ENCODE data around the gene PHYKPL.
"Not testable (repeated sequence)": the region's sequence is repeated elsewhere in the genome, so short reads cannot be mapped to it uniquely, and the experiment has no call there.

The PHYKPL gene

DNA sequence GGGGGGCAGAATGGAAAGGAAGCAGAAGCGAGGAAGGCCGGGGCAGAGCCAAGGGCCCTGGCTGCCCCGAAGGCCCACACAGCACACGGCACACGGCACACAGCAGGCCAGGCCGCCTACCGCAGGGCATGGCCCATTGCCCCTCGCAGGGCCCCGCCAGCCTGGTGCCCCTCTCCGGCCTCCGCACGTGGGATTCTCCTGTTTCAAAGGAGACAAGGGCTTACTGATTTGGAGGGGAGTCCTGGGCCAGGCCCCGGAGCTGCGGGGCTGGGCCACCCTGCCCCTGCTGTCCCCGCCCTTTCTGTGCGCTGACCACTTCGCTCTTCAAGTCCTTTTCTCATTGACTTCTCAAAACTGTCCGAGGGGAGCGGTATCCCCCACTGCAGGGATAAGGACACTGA, 7.7 kb upstream of the PHYKPL start:
- no peak for DNase-seq

DNA sequence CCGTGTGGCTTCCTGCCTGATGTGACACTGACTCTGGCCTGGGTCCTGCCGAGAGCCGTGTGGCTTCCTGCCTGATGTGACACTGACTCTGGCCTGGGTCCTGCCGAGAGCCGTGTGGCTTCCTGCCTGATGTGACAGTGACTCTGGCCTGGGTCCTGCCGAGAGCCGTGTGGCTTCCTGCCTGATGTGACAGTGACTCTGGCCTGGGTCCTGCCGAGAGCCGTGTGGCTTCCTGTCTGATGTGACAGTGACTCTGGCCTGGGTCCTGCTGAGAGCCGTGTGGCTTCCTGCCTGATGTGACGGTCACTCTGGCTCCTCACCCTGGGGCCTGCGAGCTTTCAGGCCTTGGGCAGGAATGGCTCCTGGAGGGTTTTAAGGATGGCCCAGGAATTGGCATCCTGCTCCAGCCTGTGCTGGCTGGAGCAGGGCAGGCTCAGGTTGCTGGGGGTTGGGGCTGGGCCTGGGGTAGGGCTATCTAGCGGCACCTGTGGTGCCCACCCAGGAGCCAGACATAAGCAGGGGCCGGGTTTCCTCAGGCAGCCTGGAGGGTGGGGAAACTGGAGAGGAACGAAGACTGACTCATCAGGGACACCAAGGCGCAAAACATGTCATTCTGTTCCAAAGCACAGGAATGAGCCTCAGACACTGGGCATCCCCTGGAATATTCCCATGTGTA, 7.2 kb upstream of the PHYKPL start:
- DNase-seq = not testable (repeated sequence)

DNA sequence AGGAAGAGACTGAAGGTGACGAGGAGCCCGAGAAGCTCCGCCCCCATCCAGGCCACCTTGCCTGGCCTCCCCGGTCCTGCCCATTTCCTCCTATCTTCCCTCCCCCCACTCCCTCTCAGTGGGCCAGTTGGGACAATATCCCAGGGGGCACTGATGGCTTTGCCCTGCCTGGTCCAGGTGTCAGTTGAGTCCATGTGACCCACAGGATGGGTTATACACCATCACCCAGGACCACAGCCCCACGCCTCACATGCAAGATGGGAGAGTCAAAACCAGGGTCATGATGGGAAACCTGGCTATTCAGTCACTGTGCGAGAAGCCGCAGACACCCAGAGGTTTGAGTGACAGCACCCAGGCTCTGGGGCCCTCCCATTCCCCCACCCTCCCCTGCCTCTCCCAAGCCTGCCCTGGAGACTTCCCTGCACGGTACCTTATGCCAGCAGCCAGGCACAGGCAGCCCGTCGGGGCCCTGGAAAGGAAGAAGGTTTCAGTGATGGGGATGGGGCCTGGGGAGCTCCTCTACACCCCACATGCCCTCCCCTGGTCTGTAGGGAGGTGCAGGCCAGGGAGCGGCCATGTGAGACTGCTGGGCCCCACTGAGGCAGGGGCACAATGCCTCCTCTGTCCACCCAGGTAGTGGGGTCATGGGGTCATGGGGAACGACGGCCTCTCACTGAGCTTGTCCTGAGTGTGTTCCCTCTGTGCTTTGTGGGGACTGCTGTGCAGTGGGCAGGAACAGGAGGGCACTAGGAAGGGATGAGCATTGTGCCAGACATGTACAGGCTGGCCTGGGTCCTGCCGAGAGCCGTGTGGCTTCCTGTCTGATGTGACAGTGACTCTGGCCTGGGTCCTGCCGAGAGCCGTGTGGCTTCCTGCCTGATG, 6.3 kb upstream of the PHYKPL start:
- no peak for DNase-seq

DNA sequence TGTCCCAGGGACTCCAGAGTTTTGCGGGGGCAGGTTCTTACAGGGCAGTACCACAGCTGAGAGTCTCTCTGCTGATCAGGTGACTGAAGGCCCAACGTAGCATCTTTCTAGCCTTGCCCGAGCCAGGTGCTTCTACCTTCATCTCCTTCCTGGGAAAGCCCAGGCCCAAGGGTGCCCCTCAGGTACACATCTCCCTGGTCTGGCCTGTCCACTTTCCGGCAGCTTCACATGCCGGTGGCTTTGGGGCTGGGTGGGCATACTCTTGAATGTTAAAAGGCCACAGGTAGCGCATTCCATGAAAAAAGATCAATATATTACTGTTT, 5.7 kb upstream of the PHYKPL start:
- no peak for DNase-seq

DNA sequence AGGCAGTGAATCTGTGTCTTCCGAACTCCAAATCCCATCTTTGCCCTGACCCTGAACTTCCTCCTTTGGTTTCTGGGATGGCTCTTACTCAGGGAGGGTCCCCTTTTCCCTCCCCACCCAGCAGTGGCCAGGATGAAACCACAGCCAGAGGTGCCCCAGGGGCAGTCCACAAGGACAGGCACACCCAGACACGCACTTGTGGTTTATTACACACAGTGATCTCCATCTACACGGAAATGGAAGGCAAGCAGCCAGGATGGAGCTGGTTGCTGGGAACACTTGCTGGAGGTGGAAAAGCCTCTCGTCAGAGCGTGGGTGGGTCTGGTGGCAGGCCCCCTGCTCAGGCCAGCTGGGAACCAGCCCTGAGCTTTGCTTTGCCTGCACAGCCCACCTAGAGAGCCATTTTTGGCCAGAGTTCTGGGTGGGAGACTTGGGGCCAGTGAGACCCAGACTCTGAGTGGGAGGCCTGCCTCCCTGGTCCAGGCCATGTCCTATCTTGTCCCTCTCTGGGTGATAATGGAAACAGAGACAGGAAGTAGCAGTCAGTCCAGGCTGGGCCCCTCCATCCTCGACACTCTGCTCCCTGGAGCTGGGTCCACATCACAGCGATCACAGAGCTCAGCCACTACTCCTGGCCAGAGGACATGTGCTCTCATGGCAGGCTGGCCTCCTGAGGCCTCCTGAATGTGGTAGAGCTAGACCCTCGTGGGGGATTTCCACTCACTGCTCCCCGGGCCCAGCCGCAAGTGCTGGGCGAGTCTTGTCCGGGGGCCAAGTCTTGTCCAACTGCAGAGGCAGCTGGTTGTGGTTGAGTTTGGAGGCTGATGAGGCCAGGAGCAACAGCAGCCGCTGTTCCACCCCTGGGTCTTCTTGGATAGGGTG, 5.1 kb upstream of the PHYKPL start:
- no peak for DNase-seq

DNA sequence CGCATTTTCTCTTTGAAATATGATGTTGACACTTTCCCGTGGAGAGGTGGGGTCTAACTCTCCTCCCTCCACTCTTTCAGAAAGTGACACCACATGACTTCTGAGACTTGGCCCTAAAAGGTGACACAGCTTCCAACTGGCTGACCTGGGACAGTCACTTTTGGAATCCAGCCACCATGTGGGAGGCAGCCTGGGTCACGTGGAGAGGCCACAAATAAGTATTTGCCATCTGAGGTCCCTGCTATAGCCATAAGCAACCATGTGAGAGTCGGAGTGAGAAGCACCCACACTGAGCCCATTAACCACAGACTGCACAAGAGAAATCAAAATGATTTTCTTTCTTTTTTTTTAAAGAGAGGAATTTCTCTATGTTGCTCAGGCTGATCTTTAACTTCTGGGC, 4.1 kb upstream of the PHYKPL start:
- peak in 5 of 51 donors; percentile 6 to 33 (median 9) for DNase-seq

DNA sequence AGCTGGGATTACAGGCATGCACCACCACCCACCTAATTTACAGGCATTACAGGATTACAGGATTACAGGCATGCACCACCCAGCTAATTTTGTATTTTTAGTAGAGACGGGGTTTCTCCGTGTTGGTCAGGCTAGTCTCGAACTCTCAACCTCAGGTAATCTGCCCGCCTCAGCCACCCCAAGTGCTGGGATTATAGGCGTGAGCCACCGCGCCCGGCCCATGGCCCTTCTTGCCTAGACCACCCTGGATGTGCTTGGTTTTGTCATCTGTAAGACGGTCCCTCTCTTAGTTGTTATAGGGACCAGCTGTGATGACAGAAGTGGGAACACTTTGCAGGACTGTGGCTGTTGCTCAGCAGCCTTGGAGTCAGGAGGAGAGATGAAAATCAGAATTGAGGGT, 3.5 kb upstream of the PHYKPL start:
- no peak for DNase-seq

DNA sequence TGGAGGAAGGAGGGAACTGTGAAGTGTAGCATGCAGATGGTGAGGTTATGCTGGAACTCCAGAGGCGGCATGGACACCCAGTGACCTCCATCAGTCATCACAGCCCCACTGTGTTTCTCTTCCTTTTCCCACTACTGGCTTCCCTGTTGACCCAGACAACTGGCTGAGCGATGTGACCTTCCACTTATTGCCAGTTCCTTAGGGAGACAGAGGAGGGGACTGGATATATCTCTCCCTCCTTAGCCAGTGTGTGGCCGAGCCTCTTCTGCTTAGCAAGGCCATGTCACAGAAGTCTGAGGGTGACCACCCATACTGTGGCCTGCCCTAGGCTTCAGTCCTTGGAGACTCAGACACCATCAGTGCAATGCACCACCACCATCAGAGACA, 3.0 kb upstream of the PHYKPL start:
- no peak for DNase-seq

DNA sequence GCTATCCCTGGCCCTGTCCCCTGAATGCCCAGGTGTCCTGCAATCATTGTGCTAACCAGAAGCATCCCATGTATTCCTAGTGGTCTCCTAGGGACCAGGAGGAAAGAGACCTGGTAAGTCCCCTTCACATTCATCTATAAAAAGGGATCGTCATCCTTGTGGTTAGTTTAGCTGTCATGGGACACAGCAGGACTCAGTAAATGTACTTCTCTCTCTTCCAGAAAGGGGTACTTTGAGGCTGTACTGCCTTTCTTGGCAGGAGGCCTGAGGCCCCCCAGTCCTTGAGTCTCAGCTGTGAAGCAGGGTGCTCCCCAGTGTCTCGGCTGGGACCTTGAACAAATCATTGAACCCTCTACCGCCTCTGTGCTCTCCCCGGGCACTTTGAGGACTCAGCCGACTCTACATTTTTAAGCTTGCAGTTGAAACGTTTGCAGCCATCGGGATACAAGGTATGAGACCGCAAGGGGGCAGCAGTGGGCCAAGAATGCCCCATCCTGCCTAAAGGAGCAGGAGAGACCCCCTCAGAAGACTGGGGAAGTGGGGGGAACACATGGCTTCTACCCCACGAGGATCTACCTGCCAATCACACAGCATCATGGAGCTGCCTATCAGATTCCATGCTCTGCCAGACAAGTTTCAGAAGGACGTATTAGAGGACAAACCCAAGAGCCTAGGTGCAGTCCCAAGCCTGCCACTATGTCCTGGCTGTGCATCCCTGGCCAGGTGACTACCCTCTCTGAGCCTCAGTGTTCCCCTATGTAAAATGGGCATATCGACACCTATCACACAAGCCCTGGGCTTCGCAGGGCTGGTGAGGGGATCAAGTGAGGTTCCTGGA, 2.4 kb upstream of the PHYKPL start:
- peak in 40 of 51 donors; percentile 14 to 79 (median 44) for DNase-seq

DNA sequence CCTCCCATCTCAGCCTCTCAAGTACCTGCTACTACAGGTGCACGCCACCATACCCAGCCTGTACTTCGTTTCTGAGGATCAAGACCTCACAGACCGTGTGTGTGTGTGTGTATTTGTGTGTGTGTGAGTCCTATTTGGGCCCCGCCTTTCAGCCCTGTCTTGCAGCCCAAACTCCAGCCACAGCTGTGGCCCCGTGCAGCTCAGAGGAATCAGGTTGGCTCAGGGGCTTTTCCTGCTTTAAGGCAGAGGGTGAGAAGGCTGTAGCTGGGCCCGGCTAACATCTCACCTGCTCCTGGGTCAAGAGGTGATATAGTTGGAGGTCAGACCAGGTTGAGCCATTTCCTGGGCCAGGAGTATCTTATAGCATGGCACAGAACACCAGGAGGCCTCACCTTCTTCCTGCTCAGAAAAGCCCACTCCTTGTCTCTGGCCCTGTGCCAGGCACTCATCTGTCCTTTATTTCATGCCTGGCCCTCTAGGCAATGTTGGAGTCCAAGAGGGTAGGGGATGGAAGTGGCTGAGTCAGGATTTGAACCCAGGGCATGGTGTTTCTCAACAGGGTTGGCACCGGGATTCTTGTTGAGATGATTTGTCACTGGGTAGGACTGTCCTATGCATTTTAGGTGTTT, 1.6 kb upstream of the PHYKPL start:
- DNase-seq = no peak

DNA sequence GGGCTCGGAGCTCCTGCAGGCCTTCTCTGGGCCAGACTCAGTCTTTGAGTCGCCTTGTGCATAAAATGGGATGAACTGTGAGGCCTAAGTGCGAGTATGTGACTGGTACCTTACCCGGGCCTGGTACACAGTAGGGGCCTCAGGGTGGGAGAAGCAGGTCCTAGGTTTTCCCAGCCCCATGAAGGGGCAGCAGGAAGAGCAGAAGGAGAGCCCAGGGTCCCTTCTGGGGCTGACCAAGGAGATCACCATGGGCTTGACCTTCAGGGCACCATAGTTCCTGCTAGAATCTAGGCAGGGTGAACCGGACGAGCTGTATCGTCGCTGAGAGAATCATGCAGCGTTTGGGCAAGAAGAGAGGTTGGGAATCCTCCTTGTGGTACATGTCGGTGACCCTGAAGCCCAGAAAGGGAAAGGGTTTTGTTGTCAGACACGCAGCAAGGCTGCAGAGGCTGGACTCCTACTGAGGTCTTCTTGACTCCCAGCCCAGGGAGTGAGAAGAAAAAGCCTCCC, 373 bp upstream of the PHYKPL start:
- DNase-seq = peak in 2 of 51 donors; percentile 13 to 15

DNA sequence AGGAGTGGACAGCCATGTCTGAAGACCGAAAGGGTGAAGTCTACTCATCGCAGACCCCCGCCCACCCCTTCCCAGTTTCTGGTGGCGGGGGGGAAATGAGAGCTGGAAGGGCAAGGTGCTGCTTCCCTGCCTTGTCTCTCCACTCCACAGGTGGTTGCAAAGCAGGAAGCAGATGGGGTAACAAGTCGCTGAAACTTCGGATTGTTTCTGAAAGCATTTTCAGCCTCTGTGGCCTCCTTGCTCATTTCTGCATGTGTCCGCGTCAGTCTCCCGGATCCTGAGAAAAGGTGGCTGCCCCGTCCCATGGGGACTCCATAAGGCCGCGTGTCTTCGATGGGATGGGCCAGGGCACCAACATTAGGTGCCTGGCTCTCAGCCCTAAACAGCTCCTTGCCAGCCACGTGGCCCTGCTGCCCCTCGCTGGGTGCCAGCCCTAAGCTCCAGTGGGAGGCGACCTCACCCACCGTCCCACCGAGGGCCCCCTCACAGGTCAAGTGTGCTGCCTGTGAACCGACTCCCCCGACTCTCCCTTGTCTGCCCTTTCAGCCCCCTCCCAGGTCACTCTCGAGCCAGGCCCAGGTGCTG, 971 bp downstream of the PHYKPL start:
- DNase-seq = peak in 2 of 51 donors; percentile 46 to 51

DNA sequence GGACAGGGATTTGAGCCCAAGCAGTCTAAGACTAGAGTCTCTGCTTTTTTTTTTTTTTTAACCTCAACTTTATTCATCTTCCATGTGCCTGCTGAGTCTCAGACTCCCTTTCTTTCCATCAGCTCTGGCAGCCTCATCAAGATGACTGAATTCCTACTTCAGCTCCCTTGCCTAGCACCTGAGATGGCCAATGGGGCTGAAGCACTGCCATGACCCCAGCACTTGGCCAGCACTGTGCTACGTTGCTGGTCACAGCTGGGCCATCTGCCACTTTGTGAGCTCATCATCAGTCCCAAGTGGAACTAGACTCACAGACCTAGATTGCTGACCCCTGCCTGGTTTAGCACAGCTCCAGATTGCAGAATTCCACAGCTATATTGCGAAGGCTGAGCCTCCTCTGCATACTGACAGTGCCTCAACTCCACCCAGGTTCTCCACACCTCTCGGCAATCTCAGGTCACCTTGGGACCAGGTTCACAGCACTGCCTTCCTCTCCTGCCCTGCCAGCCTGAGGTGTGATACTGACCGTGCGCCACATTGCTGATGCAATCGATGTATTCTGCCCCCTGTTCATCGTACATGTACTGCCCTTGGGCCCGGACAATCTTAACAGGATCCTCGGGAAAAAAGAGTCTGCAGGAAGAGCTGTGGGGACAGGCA, 1.6 kb downstream of the PHYKPL start:
- peak in 16 of 51 donors; percentile 10 to 66 (median 34) for DNase-seq

DNA sequence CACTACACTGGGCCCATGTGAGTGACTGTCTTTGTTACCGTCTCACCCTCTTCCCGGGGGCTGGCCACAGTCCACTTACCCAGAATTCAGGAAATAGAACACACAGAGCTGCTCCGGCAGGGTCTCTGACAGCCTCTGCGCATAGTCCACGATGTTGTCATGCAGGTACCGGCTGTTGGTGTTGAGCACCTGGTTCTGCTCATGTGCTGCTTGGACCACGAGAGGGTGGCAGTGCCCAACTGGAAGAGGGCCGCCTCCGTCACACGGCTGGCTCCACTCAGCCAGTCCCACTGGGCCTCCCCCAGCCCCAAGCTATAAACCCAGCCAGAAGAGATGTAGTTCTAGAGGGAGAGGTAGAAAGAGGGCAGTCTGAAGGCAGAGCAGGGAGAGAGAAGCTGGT, 2.7 kb downstream of the PHYKPL start:
- no peak for DNase-seq

DNA sequence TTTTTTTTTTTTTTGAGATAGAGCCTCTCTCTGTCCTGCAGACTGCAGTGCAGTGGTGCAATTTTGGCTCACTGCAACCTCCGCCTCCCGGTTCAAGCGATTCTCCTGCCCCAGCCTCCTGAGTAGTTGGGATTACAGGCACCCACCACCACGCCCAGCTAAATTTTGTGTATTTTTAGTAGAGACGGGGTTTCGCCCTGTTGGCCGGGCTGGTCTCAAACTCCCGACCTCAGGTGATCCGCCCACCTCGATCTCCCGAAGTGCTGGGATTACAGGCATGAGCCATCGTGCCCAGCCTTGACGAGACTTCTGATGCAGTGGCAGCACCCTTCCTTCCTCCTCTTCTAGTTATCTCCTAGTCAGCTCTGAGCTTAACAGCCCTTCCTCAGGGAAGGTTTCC, 3.5 kb downstream of the PHYKPL start:
- DNase-seq = not testable (repeated sequence)

DNA sequence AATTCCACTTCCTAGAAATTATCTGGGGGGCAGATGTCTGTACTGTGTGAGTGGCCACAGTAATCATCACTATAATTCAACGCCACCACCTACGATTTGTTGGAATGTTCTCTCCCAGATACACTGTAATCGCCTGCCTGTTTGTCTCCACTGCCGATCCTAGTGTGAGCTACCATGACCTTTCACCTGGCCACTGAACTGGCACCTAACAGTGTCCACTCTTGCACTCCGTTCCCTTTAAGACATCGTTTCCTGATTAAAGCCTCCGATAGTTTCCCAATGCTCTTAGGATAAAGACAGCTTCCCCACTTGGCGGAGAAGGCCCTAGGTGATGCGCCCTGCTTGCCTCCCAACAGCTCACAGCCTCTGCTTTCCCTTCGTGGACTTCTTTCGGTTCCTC, 4.0 kb downstream of the PHYKPL start:
- DNase-seq = no peak

DNA sequence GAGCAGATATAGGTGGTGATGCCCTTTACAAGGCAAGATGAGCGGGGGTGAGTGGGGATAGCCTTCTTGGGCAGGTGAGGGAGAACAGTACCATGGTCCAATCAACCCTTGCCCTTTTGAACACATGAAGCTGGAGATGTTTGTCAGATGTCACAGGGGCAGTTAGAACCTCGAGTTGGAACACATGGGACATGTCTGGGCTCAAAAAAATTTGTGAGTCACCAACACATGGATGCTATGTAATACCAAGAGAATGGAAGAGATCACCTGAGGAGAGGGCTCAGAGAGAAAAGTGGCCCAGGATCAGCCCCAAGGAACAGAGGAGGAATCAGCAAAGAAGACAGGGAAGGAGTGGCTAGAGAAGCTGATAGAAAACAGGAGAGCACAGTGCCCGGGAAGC, 4.7 kb downstream of the PHYKPL start:
- DNase-seq = no peak

DNA sequence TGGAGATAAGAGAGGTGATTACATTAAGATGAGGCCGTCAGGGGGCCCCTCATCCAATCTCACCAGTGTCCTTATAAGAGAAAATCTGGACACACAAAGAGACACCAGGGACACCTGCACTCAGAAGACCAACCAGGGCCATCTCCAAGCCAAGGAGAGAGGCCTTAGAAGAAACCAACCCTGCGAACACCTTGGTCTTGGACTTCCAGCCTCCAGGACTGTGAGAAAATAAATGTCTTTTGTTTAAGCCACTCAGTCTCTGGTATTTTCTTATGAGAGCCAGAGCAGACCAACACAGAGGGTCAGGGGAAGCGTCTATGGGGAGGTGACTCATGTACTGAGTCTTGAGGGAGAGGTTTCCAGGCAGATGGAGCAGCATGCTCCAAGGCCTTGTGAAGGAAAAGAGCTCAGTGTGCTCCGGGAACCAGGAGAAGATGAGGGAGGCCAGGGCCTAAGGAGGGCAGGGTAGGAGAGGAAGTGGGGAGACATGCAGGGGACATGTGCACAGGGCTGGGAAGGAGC, 5.4 kb downstream of the PHYKPL start:
- no peak for DNase-seq

DNA sequence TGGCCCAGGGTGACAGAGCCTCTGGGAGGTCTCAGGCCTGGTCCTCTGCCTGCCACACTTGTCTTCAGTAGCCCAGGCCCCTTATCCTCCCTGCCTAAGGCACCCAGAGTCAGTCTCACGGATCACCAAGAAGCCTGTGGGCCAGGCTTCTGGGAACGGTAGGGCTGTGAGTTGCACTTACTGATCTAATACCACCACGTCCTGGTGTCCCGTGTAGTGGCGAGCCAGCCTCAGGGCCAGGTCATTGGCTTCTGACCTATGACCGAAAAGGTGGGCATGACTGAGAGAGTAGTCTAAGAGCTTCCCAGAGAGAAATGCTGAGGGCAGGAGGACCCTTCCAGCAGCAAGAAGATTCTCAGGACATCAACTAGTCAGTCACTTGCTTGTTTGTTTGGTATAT, 7.4 kb downstream of the PHYKPL start:
- no peak for DNase-seq
